Astrocyte of the spinal cord (primary cell): ENCODE results near the gene PEX11B.
A peak's percentile ranks its signal among the peaks of the same experiment; 100 is the strongest.

Source experiments
- DNase-seq: peaks from one replicate; pipeline ENCODE4 v3.0.0; 2011; ENCODE audit warnings: low read depth, low spot score
- H3K4me3 ChIP-seq: 2 replicates; pipeline ENCODE4 v1.5.1; 2011; ENCODE audit warnings: low read depth, mild to moderate bottlenecking, low read length, moderate library complexity
- in situ Hi-C: cut with HindIII; loops from 2 replicates; pipeline ENCODE4 v1.10.0; 2017; ENCODE audit warnings: low sequenced_read_pairs
- TF ChIP-seq, protein P1 (sequence below): IDR thresholded peaks from 2 replicates; pipeline ENCODE4 v1.5.1; 2012; ENCODE audit warnings: low read depth, mild to moderate bottlenecking, low read length, inconsistent platforms

PEX11B gene

DNA sequence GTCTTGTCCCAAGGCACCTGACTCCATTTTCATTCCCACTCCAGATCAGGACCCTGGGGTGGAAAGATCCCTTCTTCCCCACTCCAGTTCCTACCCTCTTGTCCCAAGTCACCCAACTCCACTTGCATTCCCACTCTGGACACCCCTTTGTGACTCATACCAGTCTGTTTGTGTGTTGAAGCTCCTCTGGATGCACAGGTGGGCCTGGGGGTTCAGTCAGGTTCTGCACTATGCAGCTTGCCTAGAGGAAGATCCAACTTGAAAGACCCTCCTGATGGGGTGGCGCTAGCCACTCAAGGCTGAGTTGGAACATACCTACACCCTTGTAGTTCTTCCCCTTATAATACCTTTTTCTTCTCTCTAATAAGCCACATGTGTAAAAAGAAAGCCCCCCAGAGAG is 23.0 kb downstream of the PEX11B start:
- no peak overlapping the region for H3K4me3 ChIP-seq
- DNase-seq: no peak
- TF ChIP-seq, protein P1, sequence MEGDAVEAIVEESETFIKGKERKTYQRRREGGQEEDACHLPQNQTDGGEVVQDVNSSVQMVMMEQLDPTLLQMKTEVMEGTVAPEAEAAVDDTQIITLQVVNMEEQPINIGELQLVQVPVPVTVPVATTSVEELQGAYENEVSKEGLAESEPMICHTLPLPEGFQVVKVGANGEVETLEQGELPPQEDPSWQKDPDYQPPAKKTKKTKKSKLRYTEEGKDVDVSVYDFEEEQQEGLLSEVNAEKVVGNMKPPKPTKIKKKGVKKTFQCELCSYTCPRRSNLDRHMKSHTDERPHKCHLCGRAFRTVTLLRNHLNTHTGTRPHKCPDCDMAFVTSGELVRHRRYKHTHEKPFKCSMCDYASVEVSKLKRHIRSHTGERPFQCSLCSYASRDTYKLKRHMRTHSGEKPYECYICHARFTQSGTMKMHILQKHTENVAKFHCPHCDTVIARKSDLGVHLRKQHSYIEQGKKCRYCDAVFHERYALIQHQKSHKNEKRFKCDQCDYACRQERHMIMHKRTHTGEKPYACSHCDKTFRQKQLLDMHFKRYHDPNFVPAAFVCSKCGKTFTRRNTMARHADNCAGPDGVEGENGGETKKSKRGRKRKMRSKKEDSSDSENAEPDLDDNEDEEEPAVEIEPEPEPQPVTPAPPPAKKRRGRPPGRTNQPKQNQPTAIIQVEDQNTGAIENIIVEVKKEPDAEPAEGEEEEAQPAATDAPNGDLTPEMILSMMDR: no peak
- in situ Hi-C loops: no loop called here

DNA sequence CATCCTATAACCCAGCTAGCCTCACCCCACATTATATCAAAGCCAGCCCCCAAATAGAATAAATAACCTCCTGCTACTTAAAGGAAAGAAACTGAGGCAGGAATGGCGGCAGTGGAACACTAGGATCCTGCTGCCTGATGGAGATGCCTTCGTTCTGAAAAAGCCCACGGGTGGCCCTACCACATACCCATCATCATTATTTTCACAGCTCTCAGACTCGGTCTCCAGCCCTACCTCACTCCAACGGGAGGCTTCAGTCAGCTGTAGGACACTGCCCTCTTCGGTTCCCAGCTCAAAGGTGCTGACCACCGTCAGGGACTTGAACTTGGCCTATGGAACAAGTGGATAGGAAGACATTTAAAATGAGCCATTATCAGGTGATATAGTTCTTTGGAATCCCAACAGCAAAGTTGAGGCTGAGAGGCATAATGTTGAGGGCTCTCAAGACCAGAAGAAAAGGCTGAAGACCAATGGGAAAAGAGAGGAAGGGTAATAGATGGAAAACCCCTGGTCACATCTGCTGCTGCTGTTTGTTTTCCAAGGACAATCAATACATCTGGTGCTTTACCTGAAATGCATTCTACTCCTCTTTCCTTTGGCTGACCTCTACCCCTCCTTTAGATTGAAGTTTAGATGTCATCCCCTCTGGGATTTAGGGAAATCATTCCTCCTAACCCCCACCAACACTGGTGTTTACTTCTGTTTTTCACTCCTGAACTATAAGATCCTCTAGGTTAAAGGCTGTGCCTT is 25.0 kb downstream of the PEX11B start:
- no peak for DNase-seq
- in situ Hi-C loops: no loop called here
- TF ChIP-seq, protein P1: no peak
- H3K4me3 ChIP-seq: no peak overlapping the region

DNA sequence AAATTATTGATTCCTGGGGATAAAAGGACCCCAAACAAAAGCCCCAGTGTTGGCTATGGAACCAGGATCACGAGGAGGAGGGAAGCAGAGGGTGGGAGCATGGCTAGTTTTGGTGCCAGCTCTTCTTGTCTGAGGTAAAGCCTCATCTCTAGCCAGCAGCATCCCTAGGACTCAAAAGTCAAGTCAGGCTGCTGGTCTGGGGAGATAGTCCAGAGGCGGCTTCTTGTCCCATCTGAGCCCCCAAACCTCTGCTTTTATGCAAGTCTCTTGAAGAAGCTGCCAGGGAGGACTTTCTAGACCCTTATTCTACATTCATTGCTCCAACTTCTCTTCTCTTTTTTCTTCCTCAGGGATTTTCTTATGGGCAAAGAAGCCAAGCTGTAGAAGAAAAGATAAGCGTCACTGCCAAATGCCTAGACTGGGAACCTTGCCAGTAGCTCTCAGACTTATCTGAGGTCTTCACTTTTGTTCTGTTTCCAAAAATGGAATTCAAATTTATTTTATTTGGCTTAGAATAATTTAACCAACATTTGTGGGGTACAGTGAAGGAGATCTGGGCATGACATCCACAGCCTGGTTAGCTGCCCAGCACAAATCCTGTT is 25.9 kb downstream of the PEX11B start:
- TF ChIP-seq, protein P1: no peak
- H3K4me3 ChIP-seq: no peak overlapping the region
- in situ Hi-C loops: no loop called here

DNA sequence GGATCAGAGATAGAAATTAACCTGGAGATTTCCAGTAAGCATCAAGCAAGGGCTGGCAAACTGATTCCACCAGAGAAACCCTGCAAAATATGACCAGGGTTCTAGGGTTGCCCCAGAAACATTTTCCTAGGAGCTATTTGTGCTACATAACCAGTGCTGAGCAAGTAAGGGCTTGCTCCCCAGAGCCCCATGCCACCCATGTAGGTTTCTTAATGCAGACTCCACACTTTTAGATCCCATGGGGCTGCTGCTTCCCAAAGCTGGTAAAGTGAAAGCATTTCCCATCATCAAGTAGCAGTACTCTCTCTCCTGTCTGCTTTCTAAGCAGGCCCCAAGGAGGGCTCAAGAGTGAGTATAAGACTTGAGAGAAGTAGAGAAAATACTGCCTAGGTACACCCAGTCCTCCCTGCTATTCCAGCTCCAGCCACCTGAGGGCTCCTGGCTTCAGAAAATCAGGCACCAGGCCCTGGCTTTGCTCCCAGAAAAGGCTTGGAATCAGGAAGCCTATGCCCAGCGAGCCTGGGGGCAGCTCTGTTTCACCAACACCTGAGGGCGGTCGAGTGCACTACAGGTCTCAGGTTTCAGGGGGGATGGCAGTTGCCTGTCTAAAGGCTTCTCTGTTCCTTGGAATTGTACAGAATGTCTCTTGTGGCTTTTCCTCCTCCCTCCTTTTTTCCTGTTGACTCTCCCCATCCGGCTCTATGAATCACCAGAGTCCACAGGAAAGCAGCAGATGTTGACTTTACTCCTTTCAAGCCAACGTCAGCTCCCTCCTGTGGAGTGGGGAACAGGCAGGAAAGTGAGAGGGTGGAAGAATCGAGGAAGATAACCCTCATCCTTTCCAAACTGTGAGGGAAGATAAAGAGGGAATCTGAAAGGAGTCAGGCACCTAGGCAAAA is 26.7 kb downstream of the PEX11B start:
- in situ Hi-C loops: no loop called here

More for the DNA sequence above, 25.9 kb downstream of the PEX11B start:
- peak; percentile 61 for DNase-seq

DNA sequence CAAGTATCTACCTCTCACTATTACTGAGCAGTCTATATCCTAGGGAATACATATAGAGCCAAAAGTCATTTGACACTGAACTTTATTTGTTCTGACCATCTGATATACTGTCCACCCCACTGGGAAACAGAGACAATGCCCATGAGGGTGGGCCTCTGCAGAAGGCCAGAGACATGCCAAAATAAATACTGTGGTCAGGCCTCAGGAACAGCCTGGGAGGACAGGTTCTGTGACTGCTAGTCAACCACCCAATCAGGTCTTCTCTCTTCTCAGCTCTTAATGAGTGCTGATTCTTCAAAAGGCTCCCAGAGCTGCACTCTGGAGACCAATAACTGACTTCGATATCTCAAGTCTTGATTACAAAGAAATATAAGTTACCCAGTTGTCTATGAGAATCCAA is 27.4 kb downstream of the PEX11B start:
- DNase-seq: peak; percentile 88
- no peak overlapping the region for H3K4me3 ChIP-seq
- TF ChIP-seq, protein P1: no peak
- in situ Hi-C loops: no loop called here

More for the DNA sequence above, 26.7 kb downstream of the PEX11B start:
- TF ChIP-seq, protein P1: peak; percentile 97
- peak; percentile 100 for DNase-seq
- H3K4me3 ChIP-seq: no peak overlapping the region

DNA sequence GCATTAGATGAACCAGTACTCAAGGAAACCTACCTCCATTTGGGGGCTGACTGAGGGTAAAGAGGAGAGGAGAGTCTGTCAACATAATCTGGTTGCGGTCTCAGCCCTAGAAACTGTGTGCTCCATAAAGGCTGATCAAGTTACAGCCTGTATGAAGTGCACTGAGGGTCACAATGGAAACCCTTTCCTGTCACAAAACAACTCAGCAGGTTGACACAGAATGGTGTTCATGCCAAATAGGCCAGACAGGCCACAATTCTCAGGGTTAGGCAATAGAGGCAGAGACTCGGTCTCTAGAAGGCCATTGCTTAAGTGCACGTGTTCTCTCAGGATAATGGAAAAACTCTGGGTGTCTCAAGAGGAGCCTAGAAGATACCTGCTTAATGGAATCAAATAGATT is 28.8 kb downstream of the PEX11B start:
- no peak overlapping the region for H3K4me3 ChIP-seq
- in situ Hi-C loops: no loop called here
- DNase-seq: no peak
- TF ChIP-seq, protein P1: no peak
